Mesothelial cell of epicardium (in vitro differentiated cells): Measurements from ENCODE around the gene KCNMA1. TPM values are rescaled to one million over a fixed set of nuclear protein-coding genes. Genes with fewer than 3 reads are reported as not detected.

Experiments
- DNase-seq, 2 experiments: peaks; one replicate each; pipeline ENCODE4 v3.0.0; 2021; ENCODE audit warnings: low spot score in 2 of 2; ENCODE audit not compliant: unreplicated experiment in 2 of 2
- H3K27ac Mint-ChIP-seq: 2 replicates; pipeline ENCODE4 v1.8.0; 2021; ENCODE audit warnings: mixed read lengths
- H3K27me3 Mint-ChIP-seq: 2 replicates; pipeline ENCODE4 v1.8.0; 2021; ENCODE audit warnings: low read depth, mixed read lengths
- H3K36me3 Mint-ChIP-seq: 2 replicates; pipeline ENCODE4 v1.8.0; 2021; ENCODE audit warnings: mixed read lengths
- H3K4me1 Mint-ChIP-seq: 2 replicates; pipeline ENCODE4 v1.8.0; 2021; ENCODE audit warnings: mixed read lengths
- H3K4me3 Mint-ChIP-seq: 2 replicates; pipeline ENCODE4 v1.8.0; 2021; ENCODE audit warnings: mild to moderate bottlenecking, moderate library complexity, mixed read lengths
- H3K9me3 Mint-ChIP-seq: 2 replicates; pipeline ENCODE4 v1.8.0; 2021; ENCODE audit warnings: mixed read lengths
- CTCF ChIP-seq: fragments of 200-600 bp; sonication (generic); IDR thresholded peaks from one replicate; pipeline ENCODE4 v1.5.0; 2021; ENCODE audit warnings: antibody characterized with exemption; ENCODE audit not compliant: unreplicated experiment
- total RNA-seq: library from RNA; stranded (reverse); gene quantifications from 3 replicates; pipeline ENCODE4 v1.2.1, GENCODE V29; 2021

The KCNMA1 gene
- total RNA-seq, 1 donor from 2014 or later = 44.0 TPM

- Mint-ChIP-seq H3K27ac (no peak overlapping the region), H3K27me3 (no peaks in the 10 kb centered on the region), H3K4me1 (peaks cover 3% of the 10 kb centered on the region), H3K36me3 (no peaks in the 10 kb centered on the region), H3K9me3 (no peaks in the 10 kb centered on the region), H3K4me3 (no peak overlapping the region)
- DNase-seq = no peak
- no peak for TF ChIP-seq CTCF
Observed at GRCh38 chr10:77034795-77035194, 602.8 kb downstream of the KCNMA1 start.

GRCh38 chr10:77034240-77034639 lies 603.4 kb downstream of the KCNMA1 start:
- H3K9me3 Mint-ChIP-seq = no peaks in the 10 kb centered on the region
- peaks cover 3% of the 10 kb centered on the region for H3K4me1 Mint-ChIP-seq
- H3K4me3 Mint-ChIP-seq = no peak overlapping the region
- TF ChIP-seq CTCF = no peak
- H3K27ac Mint-ChIP-seq = no peak overlapping the region
- H3K36me3 Mint-ChIP-seq = no peaks in the 10 kb centered on the region
- no peaks in the 10 kb centered on the region for H3K27me3 Mint-ChIP-seq
- no peak for DNase-seq

- peaks cover 3% of the 10 kb centered on the region for H3K4me1 Mint-ChIP-seq
- DNase-seq = no peak
- H3K9me3 Mint-ChIP-seq = no peaks in the 10 kb centered on the region
- H3K27ac Mint-ChIP-seq = no peak overlapping the region
- H3K36me3 Mint-ChIP-seq = no peaks in the 10 kb centered on the region
- no peak for TF ChIP-seq CTCF
- no peak overlapping the region for H3K4me3 Mint-ChIP-seq
- H3K27me3 Mint-ChIP-seq = no peaks in the 10 kb centered on the region
Observed at GRCh38 chr10:77032188-77032570, 605.4 kb downstream of the KCNMA1 start.

- H3K4me3 Mint-ChIP-seq = no peak overlapping the region
Observed at GRCh38 chr10:77031531-77032187, 605.9 kb downstream of the KCNMA1 start.

DNA sequence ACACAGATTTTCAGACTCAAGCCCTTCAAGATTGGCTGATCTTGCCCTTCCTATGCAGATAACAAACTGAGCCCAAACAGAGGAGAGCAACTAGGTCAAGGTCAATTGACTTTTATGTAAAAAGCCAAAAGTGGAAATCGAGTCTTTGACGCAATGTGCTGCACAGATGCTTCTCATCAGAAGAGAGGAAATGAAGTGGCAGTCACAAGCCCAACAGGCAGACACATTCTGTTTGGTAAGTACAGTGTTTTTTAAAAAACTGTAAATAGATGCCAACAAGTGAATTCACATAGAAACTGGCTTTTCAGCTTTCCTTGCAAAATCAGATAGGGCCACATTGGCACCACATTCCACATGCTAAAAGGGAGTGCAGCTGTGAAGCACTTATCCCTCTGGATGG lies 606.6 kb downstream of the KCNMA1 start:
- Mint-ChIP-seq H3K4me1 (peaks cover 3% of the 10 kb centered on the region), H3K36me3 (no peaks in the 10 kb centered on the region), H3K27me3 (no peaks in the 10 kb centered on the region), H3K4me3 (no peak overlapping the region), H3K27ac (no peak overlapping the region), H3K9me3 (no peaks in the 10 kb centered on the region)
- no peak for TF ChIP-seq CTCF
- DNase-seq = no peak

More at GRCh38 chr10:77031531-77032187, 605.9 kb downstream of the KCNMA1 start:
- H3K27me3 Mint-ChIP-seq = no peaks in the 10 kb centered on the region
- no peak for DNase-seq
- no peaks in the 10 kb centered on the region for H3K9me3 Mint-ChIP-seq
- peaks cover 3% of the 10 kb centered on the region for H3K4me1 Mint-ChIP-seq
- no peak for TF ChIP-seq CTCF
- no peak overlapping the region for H3K27ac Mint-ChIP-seq
- H3K36me3 Mint-ChIP-seq = no peaks in the 10 kb centered on the region
